SU-DHL-6 (cell line): ENCODE results near the gene FBXO31.

ENCODE experiments used
- CTCF ChIP-seq: fragments of 200-600 bp; sonication (generic); IDR thresholded peaks from one replicate; pipeline ENCODE4 v1.5.1; 2017; ENCODE audit warnings: antibody characterized with exemption, mild to moderate bottlenecking, low read length, moderate library complexity; ENCODE audit not compliant: insufficient read depth, poor library complexity, severe bottlenecking
- EZH2phosphoT487 ChIP-seq: fragments of 200-600 bp; sonication (generic), shearing (Covaris generic); conservative IDR thresholded peaks from 2 replicates; pipeline ENCODE4 v1.6.1; 2018; ENCODE audit warnings: mild to moderate bottlenecking, antibody characterized with exemption, low read length, moderate library complexity, mixed read lengths

- no peak for TF ChIP-seq CTCF
- no peak for TF ChIP-seq EZH2phosphoT487
These were observed 45.3 kb downstream of the FBXO31 start for GRCh38 chr16:87338155-87338765.
